Fibroblast of lung (primary cell): ENCODE data around the gene TLCD3B. TPM values are rescaled to one million over a fixed set of nuclear protein-coding genes. Genes with fewer than 3 reads are reported as not detected.

Experiments
- DNase-seq, 2 donors: peaks; one replicate each; pipeline versions ENCODE4 v3.0.0 to v3.0.0-alpha.2; 2010; ENCODE audit warnings: low read depth in 2 of 2
- H2AFZ ChIP-seq: 2 replicates; pipeline ENCODE4 v1.5.1; 2012; ENCODE audit warnings: low read length, control low read depth, inconsistent platforms
- H3K27ac ChIP-seq: 2 replicates; pipeline ENCODE4 v1.5.1; 2011; ENCODE audit warnings: low read length, control low read depth; ENCODE audit not compliant: insufficient read depth
- H3K27me3 ChIP-seq: 2 replicates; pipeline ENCODE4 v1.5.1; 2011; ENCODE audit warnings: mild to moderate bottlenecking, low read length; ENCODE audit not compliant: control insufficient read depth, insufficient read depth
- H3K36me3 ChIP-seq: 2 replicates; pipeline ENCODE4 v1.5.1; 2011; ENCODE audit warnings: low read length; ENCODE audit not compliant: control insufficient read depth, insufficient read depth
- H3K4me1 ChIP-seq: 2 replicates; pipeline ENCODE4 v1.5.1; 2011; ENCODE audit warnings: low read length; ENCODE audit not compliant: control insufficient read depth, insufficient read depth; ENCODE audit errors: extremely low read depth
- H3K4me2 ChIP-seq: 2 replicates; pipeline ENCODE4 v1.5.1; 2011; ENCODE audit warnings: low read length, control low read depth; ENCODE audit not compliant: insufficient read depth; ENCODE audit errors: extremely low read depth
- H3K4me3 ChIP-seq, 4 experiments: fragments of 200-600 bp in 1 of 4; sonication (generic) in 1 of 4; replicated peaks in 1 of 4; 2 replicates each; pipeline ENCODE4 v1.5.1; 2011 to 2016; ENCODE audit warnings: low read length in 4 of 4, low read depth in 3 of 4, mild to moderate bottlenecking in 3 of 4, control low read depth in 2 of 4, inconsistent platforms in 1 of 4, mixed read lengths in 1 of 4; ENCODE audit not compliant: insufficient read depth in 1 of 4; ENCODE audit errors: control extremely low read depth in 1 of 4
- H3K79me2 ChIP-seq: 2 replicates; pipeline ENCODE4 v1.5.1; 2012; ENCODE audit warnings: mild to moderate bottlenecking, low read length, inconsistent platforms; ENCODE audit not compliant: control insufficient read depth, insufficient read depth
- H3K9ac ChIP-seq: 2 replicates; pipeline ENCODE4 v1.5.1; 2011; ENCODE audit warnings: mild to moderate bottlenecking, low read length, control low read depth; ENCODE audit not compliant: insufficient read depth
- H3K9me3 ChIP-seq: 2 replicates; pipeline ENCODE4 v1.5.1; 2012; ENCODE audit warnings: low read depth, low read length; ENCODE audit not compliant: control insufficient read depth, insufficient read depth
- H4K20me1 ChIP-seq: 2 replicates; pipeline ENCODE4 v1.5.1; 2011; ENCODE audit warnings: low read length; ENCODE audit not compliant: control insufficient read depth, insufficient read depth; ENCODE audit errors: extremely low read depth
- EZH2 ChIP-seq: IDR thresholded peaks from 2 replicates; pipeline ENCODE4 v1.5.1; 2012; ENCODE audit warnings: low read length, control low read depth, mild to moderate bottlenecking; ENCODE audit errors: missing control alignments
- polyA plus RNA-seq, 2 donors: library from polyadenylated mRNA; depleted of rRNA in 1 of 2; stranded (reverse) in 1 of 2; unstranded in 1 of 2; fragments of >200 nt; gene quantifications; 2 replicates each; pipeline ENCODE4 v1.2.1, GENCODE V29; 2011 to 2012; ENCODE audit warnings: missing spikeins in 1 of 2
- total RNA-seq: library from RNA; depleted of rRNA; stranded (reverse); fragments of >200 nt; gene quantifications from 2 replicates; pipeline ENCODE4 v1.2.1, GENCODE V29; 2014
- TF ChIP-seq, protein P1 (sequence below), 2 donors: IDR thresholded peaks in 1 of 2; conservative IDR thresholded peaks in 1 of 2; 1 replicate in 1 of 2; 2 replicates in 1 of 2; pipeline ENCODE4 v1.5.1; 2011 to 2012; ENCODE audit warnings: low read length in 2 of 2, control low read depth in 1 of 2, inconsistent platforms in 1 of 2, low read depth in 1 of 2, mild to moderate bottlenecking in 1 of 2

The TLCD3B gene
- total and polyA plus RNA-seq, 2 donors (not counting 1 experiment from before 2014, with no cell fraction given): not detected

- TF ChIP-seq EZH2: no peak
- TF ChIP-seq, protein P1, sequence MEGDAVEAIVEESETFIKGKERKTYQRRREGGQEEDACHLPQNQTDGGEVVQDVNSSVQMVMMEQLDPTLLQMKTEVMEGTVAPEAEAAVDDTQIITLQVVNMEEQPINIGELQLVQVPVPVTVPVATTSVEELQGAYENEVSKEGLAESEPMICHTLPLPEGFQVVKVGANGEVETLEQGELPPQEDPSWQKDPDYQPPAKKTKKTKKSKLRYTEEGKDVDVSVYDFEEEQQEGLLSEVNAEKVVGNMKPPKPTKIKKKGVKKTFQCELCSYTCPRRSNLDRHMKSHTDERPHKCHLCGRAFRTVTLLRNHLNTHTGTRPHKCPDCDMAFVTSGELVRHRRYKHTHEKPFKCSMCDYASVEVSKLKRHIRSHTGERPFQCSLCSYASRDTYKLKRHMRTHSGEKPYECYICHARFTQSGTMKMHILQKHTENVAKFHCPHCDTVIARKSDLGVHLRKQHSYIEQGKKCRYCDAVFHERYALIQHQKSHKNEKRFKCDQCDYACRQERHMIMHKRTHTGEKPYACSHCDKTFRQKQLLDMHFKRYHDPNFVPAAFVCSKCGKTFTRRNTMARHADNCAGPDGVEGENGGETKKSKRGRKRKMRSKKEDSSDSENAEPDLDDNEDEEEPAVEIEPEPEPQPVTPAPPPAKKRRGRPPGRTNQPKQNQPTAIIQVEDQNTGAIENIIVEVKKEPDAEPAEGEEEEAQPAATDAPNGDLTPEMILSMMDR (conservative IDR thresholded peaks at IDR 0.05 in 1 of 2, IDR thresholded peaks at IDR 0.05 in 1 of 2; ENCODE audit: low read depth in 1 of 2, low read length in 2 of 2): no peak
- peak overlapping the region in 1 of 4 experiments; percentile 36 for H3K4me3 ChIP-seq
- no peak overlapping the region for H3K27ac ChIP-seq
- H3K9me3 ChIP-seq: no peaks in the 10 kb centered on the region
- H3K4me1 ChIP-seq: peaks cover 21% of the 10 kb centered on the region
- H3K4me2 ChIP-seq: peak overlapping the region; percentile 70
- H2AFZ ChIP-seq: no peak overlapping the region
- H3K9ac ChIP-seq: no peak overlapping the region
- H4K20me1 ChIP-seq: no peaks in the 10 kb centered on the region
- DNase-seq: no peak
- no peaks in the 10 kb centered on the region for H3K27me3 ChIP-seq
- H3K36me3 ChIP-seq: peaks cover 36% of the 10 kb centered on the region
- peaks cover 50% of the 10 kb centered on the region for H3K79me2 ChIP-seq
These were observed 39.4 kb upstream of the TLCD3B start for GRCh38 chr16:30070490-30070889.

GRCh38 chr16:30069611-30070462, 38.8 kb upstream of the TLCD3B start:
- Histone ChIP-seq H4K20me1 (no peaks in the 10 kb centered on the region), H3K4me2 (peak overlapping the region; percentile 70)

More at GRCh38 chr16:30069611-30070462, 38.8 kb upstream of the TLCD3B start:
- peak in 1 of 2 donors; percentile 57 for DNase-seq
- Histone ChIP-seq H3K27ac (peak overlapping the region; percentile 23), H3K36me3 (peaks cover 36% of the 10 kb centered on the region), H3K79me2 (peaks cover 50% of the 10 kb centered on the region), H3K4me1 (peaks cover 21% of the 10 kb centered on the region), H3K4me3 (peak overlapping the region in 2 of 4 experiments; percentile 20 to 36), H2AFZ (no peak overlapping the region), H3K27me3 (no peaks in the 10 kb centered on the region), H3K9ac (peak overlapping the region; percentile 28), H3K9me3 (no peaks in the 10 kb centered on the region)
- TF ChIP-seq, protein P1 (conservative IDR thresholded peaks at IDR 0.05 in 1 of 2, IDR thresholded peaks at IDR 0.05 in 1 of 2; ENCODE audit: low read depth in 1 of 2, low read length in 2 of 2): no peak
- TF ChIP-seq EZH2: no peak
